Measurements from ENCODE around the gene RPS27A. TPM values are rescaled to one million over a fixed set of nuclear protein-coding genes. Genes with fewer than 3 reads are reported as not detected.
A peak's percentile ranks its signal among the peaks of the same experiment; 100 is the strongest.
"Not testable (repeated sequence)": the region's sequence is repeated elsewhere in the genome, so short reads cannot be mapped to it uniquely, and the experiment has no call there.

RPS27A gene
- 1,000 to 10,000 TPM in 1 of 4 donors, 100 to 1,000 TPM in 3; 314 to 1,603 (median 586) TPM for total RNA-seq

DNA sequence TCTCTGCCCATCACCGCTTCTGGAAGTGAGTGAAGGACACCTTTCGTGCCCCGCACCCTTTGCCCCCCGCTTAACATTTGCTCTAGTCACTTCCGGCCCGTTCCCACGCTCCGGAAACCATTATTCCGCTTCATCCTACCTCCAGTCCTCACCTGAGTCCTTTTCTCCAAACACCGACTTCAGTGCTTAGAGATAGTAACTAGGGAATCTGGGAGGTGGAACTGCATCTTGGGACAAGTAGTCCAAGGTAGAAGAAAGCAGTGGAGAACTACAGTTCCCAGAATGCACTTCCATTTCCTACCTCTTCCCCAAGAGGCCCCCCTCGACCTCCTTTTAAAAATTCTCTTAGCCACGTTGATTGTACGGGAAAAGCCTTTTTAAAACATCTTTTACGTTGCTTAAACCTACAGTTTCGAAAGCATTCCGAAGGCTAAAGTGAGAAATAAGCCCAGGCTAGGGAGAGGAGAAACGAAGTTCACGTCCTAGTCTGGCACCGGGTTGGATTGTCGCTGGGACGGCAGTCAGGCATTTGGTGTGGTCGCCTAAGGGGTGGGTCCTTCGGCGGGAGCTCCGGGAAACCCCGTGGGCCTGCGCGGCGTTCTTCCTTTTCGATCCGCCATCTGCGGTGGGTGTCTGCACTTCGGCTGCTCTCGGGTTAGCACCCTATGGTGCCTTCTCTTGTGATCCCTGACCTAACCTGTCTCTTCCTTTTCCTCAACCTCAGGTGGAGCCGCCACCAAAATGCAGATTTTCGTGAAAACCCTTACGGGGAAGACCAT is at the start of gene RPS27A, which contains the start of gene CLHC1:
RPS27A (plus strand) TSS at position 605 of the 779 bp plus-strand sequence; CDS start at position 742, 137 bp downstream.
CLHC1 (minus strand) TSS at position 210 of the 779 bp plus-strand sequence. CDS start 9,882 bp downstream, outside the sequence.
- H3K27ac ChIP-seq = peak within 1 kb of the TSS; percentile 83 to 93 (median 91)
- H3K36me3 ChIP-seq = peaks cover 0 to 34% (median 0%) of the 10 kb centered on the region in 3 donors

DNA sequence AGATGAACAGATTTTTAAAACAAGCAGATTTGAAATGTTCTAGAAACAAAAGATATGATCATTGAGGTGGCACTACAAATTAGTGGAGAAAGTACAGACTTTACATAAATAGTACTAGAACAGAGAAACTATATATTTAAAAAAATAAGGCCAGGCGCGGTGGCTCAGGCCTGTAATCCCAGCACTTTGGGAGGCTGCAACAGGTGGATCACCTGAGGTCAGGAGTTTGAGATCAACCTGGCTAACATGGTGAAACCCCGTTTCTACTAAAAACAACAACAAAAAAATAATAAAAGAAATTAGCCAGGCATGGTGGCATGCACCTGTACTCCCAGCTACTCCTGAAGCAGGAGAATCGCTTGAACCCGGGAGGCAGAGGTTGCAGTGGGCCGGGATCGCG is 45.7 kb upstream of the RPS27A start:
- DNase-seq, H3K4me3 ChIP-seq, H3K27ac ChIP-seq, H3K4me1 ChIP-seq, H3K36me3 ChIP-seq, H3K9me3 ChIP-seq, H3K27me3 ChIP-seq: not testable (repeated sequence)

More for the DNA sequence above, at the start of gene RPS27A, which contains the start of gene CLHC1:
- Histone ChIP-seq H3K9me3 (no peaks in the 10 kb centered on the region), H3K4me1 (peaks cover 0 to 13% (median 4%) of the 10 kb centered on the region in 4 donors), H3K27me3 (no peaks in the 10 kb centered on the region), H3K4me3 (peak within 1 kb of the TSS; percentile 70 to 96 (median 78))
- DNase-seq = peak; percentile 86 to 95 (median 92)
- TF ChIP-seq, protein P1, sequence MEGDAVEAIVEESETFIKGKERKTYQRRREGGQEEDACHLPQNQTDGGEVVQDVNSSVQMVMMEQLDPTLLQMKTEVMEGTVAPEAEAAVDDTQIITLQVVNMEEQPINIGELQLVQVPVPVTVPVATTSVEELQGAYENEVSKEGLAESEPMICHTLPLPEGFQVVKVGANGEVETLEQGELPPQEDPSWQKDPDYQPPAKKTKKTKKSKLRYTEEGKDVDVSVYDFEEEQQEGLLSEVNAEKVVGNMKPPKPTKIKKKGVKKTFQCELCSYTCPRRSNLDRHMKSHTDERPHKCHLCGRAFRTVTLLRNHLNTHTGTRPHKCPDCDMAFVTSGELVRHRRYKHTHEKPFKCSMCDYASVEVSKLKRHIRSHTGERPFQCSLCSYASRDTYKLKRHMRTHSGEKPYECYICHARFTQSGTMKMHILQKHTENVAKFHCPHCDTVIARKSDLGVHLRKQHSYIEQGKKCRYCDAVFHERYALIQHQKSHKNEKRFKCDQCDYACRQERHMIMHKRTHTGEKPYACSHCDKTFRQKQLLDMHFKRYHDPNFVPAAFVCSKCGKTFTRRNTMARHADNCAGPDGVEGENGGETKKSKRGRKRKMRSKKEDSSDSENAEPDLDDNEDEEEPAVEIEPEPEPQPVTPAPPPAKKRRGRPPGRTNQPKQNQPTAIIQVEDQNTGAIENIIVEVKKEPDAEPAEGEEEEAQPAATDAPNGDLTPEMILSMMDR (IDR thresholded peaks at IDR 0.05) = peak in 2 of 6 experiments; percentile 23 to 26
- peak; percentile 58 to 83 for TF ChIP-seq POLR2A (IDR thresholded peaks at IDR 0.05)

- not testable (repeated sequence) for H3K9me3 ChIP-seq, H3K27ac ChIP-seq, H3K27me3 ChIP-seq, H3K36me3 ChIP-seq, H3K4me1 ChIP-seq, DNase-seq, H3K4me3 ChIP-seq
Observed at GRCh38 chr2:55191888-55192287, 40.6 kb upstream of the RPS27A start.

- no peak overlapping the region for H3K4me3 ChIP-seq
- DNase-seq = no peak
- H3K9me3 ChIP-seq = peaks cover 0 to 8% (median 0%) of the 10 kb centered on the region in 4 donors
- TF ChIP-seq, protein P1 (IDR thresholded peaks at IDR 0.05) = no peak
- no peak for TF ChIP-seq POLR2A (IDR thresholded peaks at IDR 0.05)
- no peaks in the 10 kb centered on the region for H3K4me1 ChIP-seq
- H3K27ac ChIP-seq = no peak overlapping the region
- no peaks in the 10 kb centered on the region for H3K27me3 ChIP-seq
- no peaks in the 10 kb centered on the region for H3K36me3 ChIP-seq
Observed at GRCh38 chr2:55196526-55196925, 36.0 kb upstream of the RPS27A start.

DNA sequence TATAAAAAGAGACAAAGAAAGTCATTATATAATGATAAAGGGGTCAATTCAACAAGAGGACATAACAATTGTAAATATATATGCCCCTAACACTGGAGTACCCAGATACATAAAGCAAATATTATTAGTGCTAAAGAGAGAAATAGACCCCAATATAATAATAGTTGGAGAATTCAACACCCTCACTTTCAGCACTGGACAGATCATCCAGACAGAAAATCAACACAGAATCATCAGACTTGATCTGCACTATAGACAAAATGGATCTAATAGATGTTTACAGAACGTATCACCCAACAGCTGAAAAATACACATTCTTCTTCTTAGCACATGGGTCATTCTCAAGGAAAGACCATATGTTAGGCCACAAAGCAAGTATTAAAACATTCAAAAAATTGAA is 32.1 kb upstream of the RPS27A start:
- no peak overlapping the region for H3K27ac ChIP-seq
- no peaks in the 10 kb centered on the region for H3K36me3 ChIP-seq
- H3K9me3 ChIP-seq = peaks cover 0 to 8% (median 0%) of the 10 kb centered on the region in 4 donors
- no peak for DNase-seq
- no peaks in the 10 kb centered on the region for H3K27me3 ChIP-seq
- H3K4me1 ChIP-seq = no peaks in the 10 kb centered on the region
- H3K4me3 ChIP-seq = no peak overlapping the region
- TF ChIP-seq POLR2A (IDR thresholded peaks at IDR 0.05) = no peak
- TF ChIP-seq, protein P1 (IDR thresholded peaks at IDR 0.05) = no peak

- Histone ChIP-seq H3K9me3 (peaks cover 0 to 7% (median 0%) of the 10 kb centered on the region in 4 donors), H3K27me3 (no peaks in the 10 kb centered on the region)
- no peak for TF ChIP-seq POLR2A (IDR thresholded peaks at IDR 0.05)
- TF ChIP-seq, protein P1 (IDR thresholded peaks at IDR 0.05) = no peak
Observed at GRCh38 chr2:55204536-55204935, 28.0 kb upstream of the RPS27A start.

More at GRCh38 chr2:55204536-55204935, 28.0 kb upstream of the RPS27A start:
- Histone ChIP-seq H3K4me1 (no peaks in the 10 kb centered on the region), H3K36me3 (no peaks in the 10 kb centered on the region), H3K27ac (no peak overlapping the region), H3K4me3 (no peak overlapping the region)
- DNase-seq = no peak

Data from Peyer's patch (tissue), 4 donors.